NCI-H82 (cell line): ENCODE measurements around the gene HSPB6.
A peak's percentile ranks its signal among the peaks of the same experiment; 100 is the strongest.

Experiments
- DNase-seq: peaks from one replicate; lab custom pipeline; 2025; lab: John Stamatoyannopoulos, UW

The HSPB6 gene

DNA sequence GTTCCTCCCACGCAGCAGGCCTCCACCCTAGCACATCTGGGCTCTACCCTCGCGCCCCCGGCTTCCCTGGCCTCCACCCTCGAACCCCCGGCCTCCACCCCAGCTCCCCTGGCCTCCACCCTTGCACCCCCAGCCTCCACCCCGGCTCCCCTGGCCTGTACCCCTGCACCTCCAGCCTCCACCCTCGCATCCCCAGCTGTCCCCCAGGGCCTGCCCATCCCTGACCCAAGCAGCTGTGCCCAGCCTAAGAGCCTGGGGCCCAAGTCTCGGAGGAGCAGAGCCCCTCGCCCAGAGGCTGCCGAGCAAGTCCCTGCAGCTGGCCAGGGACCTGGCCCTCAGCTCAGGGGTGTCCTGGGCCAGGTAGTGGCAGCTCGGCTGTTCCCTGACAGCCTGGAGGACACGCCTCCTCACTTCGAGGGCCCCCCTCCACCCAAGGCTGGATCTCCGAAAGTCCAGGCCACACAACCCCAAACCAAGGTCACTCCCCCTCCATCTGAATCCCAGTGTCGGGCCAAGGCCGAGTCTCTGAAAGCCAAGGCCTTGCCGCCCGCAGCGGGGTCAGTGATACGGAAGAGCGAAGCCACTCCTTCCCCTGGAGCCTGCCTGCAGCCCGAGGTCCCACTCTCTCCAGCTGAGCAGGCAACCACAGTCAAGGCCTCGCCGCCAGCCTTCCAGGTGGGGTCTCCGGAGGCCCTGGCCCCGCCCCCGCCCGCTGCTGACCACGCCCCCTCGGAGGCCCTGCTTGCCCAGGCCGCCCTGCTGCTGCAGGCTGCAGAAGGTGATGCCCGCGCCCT lies 10.7 kb upstream of the HSPB6 start:
- peak; percentile 58 for DNase-seq

DNA sequence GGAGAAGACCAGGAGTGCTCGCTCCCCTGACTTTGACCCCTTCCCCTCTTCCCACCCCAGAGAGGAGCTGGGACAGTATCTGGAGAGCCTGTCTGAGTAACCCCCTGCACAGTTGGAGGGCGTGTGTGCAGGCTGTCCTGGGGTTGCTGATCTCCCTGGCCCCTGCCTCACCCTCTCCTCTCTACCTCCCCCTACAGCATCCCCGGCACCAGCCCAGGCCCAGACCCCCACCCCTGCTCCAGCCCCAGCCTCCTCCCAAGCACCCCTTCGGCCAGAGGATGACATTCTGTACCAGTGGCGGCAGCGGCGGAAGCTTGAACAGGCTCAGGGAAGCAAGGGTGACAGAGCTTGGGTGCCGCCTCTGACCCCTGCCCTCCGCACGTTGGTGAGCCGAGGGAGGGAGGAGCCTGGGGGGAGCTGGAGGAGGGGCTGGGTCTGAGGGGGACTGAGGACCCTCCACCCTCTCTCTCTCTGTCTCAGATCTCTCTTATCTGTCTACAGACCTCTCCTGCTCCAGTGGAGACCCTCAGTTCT lies 9.8 kb upstream of the HSPB6 start:
- DNase-seq = no peak

- DNase-seq = no peak
Observed at GRCh38 chr19:35764432-35765315, 7.8 kb upstream of the HSPB6 start.

- DNase-seq = no peak
Observed at GRCh38 chr19:35760711-35761349, 4.0 kb upstream of the HSPB6 start.

GRCh38 chr19:35759697-35760096 lies 2.9 kb upstream of the HSPB6 start:
- DNase-seq = no peak

- DNase-seq = peak; percentile 100
Observed at GRCh38 chr19:35757749-35758608, 1.1 kb upstream of the HSPB6 start, which contains the start of gene PROSER3. TSS of gene PROSER3 (plus strand) at chr19:35758176. CDS start at chr19:35758216, 40 bp downstream.

GRCh38 chr19:35757231-35757748 lies 461 bp upstream of the HSPB6 start:
- DNase-seq = peak; percentile 76

GRCh38 chr19:35755550-35756376 lies 1.1 kb downstream of the HSPB6 start:
- peak; percentile 81 for DNase-seq

DNA sequence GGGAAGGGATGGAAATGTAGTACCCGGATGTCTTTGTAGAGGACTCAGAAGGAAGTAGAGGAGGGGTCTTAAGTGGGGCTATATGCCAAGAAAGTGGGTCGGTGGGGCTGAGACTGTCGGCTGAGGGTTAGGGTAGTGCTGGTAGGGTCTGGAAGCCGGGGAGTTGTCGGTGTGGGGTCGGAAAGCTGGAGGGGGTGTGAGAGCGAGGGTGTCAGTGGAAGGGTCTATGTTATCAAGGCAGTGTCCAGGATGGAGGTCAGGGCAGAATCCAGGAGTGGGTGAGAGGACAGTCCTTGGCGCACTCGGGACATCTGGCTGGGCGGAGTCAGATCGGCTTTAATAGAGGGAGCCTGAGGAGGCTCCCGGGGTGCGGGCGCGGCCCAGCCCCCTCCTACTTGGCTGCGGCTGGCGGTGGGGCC lies 1.7 kb downstream of the HSPB6 start:
- DNase-seq = peak; percentile 88

- DNase-seq = no peak
Observed at GRCh38 chr19:35754370-35755130, 2.3 kb downstream of the HSPB6 start.

- DNase-seq = no peak
Observed at GRCh38 chr19:35753634-35754369, 3.0 kb downstream of the HSPB6 start.

DNA sequence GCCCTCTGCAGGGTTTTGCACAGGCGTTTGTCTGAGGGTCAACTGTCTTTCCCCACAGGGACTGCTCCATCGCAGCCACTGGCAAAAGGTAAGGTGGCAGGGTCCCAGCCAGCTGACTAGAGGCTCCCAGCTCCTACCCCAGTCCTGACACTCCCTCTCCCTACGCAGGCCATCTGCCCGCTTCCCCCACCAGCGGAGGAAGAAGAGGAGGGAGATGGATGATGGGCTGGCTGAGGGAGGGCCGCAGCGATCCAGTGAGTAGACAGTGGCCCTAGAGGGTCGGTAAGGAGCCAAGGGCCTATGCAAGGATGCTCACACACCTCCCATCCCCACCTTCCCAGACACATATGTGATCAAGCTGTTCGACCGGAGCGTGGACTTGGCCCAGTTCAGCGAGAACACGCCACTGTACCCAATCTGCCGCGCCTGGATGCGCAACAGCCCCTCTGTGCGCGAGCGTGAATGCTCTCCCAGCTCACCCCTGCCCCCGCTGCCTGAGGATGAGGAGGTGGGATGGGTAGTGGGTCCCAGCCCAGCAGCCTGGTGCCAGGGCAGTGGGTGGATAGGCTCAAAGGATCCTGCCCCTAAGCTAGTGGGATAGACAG lies 4.0 kb downstream of the HSPB6 start:
- DNase-seq = no peak

- no peak for DNase-seq
Observed at GRCh38 chr19:35751839-35752745, 4.7 kb downstream of the HSPB6 start.

DNA sequence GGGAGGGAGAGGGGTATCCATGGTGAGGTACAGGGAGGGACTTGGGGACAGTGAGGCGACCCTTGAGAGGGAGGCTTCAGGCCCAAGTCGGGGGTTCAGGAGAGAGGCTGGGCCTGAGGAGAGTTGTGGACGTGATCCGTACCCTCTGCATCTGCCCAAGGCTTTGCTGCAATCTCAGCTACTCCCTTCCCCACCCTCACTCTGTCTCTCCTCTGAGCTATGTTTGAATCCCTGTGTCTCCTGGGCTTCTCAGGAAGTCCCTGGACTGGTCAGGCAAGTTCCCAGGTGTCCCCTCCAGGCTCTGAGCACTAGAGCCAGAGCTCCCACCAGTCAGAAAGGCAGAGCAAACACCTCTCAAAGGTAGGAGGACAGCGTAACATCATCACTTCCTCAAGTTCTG lies 6.7 kb downstream of the HSPB6 start:
- no peak for DNase-seq

DNA sequence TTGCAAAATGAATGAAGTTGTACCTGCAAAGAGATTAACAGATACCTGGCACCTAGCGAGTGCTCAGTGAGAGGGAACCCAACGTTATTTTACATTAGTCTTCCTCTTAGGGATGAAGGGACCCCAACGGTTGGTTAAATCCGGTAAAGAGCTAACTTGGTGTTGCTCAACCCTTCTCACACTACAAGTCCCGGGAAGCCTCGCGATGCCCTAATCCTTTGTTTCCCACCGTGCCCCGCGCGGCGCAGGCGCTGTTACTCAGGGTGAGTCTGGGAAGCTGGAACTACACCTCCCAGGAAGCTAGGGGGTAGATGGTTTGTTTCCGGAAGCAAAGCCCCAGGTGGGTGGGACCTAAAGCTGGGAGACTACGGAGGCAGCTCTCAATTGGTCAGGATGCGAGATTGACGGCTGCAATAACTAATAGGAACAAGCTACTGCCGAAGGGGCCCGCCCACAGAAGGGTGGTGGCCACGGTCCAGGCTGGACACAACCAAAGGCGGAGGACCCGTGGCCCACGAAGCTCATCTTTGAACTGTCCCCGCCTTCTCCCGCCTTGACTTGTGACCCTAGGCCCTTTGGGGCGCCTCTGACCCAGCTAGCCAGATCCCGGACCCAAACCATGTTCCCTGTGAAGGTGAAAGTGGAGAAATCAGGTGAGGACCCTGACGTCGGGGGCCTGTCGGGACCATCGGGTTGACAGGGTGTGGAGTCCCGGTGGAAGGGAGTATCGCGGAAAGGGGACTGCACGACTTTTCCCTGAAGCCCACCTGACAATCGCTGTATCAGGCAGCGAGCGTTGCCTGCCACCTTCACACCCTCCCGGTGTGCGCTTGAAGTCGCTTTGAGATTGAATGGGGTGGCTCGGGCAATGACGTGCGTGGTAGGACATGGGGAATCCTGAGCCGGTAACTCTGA lies 8.5 kb downstream of the HSPB6 start, which contains the start of gene LIN37:
LIN37 (plus strand) TSS at position 471 of the 915 bp plus-strand sequence; CDS start at position 620, 149 bp downstream.
- peak; percentile 100 for DNase-seq

DNA sequence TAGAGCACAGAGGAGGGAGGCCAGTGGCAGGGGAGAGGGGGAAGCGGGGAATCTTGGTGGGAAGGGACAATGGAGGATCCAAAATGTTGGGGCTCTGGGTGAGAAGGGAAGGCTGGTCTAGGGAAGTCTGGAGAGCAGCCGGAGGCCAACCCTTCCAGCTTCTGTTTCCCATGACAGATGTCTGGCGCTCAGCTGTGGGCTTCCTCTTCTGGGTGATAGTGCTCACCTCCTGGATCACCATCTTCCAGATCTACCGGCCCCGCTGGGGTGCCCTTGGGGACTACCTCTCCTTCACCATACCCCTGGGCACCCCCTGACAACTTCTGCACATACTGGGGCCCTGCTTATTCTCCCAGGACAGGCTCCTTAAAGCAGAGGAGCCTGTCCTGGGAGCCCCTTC lies 10.3 kb downstream of the HSPB6 start:
- no peak for DNase-seq
